Measurements from ENCODE around the gene XPO5. TPM values are rescaled to one million over a fixed set of nuclear protein-coding genes. Genes with fewer than 3 reads are reported as not detected.

The XPO5 gene
- total RNA-seq, 3 donors from 2014 or later: 24.0 to 29.4 (median 29.2) TPM

DNA sequence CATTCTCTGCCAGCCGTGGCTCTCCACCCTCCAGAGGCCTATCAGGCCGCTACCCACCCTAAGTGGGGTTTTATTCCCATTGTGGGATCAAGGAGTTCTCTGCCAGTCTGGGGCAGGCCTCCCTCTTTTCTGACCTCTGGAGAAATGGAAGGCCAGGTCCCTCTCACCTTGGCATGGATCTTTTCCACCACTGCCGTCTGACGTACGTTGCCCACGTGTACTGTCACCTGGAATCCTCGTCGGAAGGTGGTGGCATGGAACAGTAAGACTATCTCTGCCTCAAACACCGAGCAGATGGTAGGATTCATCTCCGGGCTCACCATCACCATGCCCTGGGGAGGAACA lies 46.0 kb upstream of the XPO5 start:
- intact Hi-C loops (cut with DNase I, micrococcal nuclease): no loop called here
- DNase-seq: no peak
- H3K4me1 ChIP-seq (ENCODE audit: low read depth): peaks cover under 1% of the 10 kb centered on the region
- no peak for ATAC-seq
- no peak overlapping the region for H3K4me3 ChIP-seq
- no peaks in the 10 kb centered on the region for H3K36me3 ChIP-seq (ENCODE audit: low read depth)
- no peaks in the 10 kb centered on the region for H3K9me3 ChIP-seq
- TF ChIP-seq, protein P1, sequence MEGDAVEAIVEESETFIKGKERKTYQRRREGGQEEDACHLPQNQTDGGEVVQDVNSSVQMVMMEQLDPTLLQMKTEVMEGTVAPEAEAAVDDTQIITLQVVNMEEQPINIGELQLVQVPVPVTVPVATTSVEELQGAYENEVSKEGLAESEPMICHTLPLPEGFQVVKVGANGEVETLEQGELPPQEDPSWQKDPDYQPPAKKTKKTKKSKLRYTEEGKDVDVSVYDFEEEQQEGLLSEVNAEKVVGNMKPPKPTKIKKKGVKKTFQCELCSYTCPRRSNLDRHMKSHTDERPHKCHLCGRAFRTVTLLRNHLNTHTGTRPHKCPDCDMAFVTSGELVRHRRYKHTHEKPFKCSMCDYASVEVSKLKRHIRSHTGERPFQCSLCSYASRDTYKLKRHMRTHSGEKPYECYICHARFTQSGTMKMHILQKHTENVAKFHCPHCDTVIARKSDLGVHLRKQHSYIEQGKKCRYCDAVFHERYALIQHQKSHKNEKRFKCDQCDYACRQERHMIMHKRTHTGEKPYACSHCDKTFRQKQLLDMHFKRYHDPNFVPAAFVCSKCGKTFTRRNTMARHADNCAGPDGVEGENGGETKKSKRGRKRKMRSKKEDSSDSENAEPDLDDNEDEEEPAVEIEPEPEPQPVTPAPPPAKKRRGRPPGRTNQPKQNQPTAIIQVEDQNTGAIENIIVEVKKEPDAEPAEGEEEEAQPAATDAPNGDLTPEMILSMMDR (IDR thresholded peaks at IDR 0.05): no peak

DNA sequence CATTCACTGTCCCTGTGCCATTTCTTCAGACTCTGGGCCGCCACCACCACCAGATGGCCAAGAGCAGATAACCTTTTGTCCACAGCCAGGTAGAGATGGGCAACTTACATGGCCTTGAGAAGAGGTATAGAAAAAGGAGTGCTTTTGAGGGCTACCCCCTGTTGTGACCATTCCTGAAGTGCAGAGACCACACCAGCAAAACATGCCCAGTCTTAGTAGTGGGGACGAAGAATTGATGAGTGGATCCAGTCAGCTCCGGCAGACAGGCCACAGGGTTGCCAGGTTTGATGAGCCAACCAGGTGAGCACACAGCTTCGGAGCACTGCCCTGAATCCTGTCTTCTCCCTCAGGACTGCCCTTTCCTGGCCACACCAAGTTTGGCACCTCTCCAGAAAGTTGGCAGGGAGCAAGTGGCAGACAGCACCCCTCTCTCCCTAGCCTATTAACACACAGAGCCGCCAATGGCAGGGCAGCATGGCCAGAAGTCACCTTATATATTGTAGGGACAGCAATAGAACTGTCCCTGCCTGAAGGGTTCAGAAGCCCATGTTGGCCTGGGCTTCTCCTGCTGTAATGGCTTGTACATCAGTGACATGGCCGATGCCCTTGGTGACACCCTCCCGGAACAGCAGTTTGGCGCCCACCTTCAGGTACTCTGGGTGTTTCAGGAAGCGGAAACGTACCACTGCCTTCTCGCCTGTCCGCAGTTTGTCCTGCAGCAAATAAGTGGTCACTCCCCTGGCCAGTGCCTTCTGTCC lies 45.4 kb upstream of the XPO5 start:
- no peaks in the 10 kb centered on the region for H3K36me3 ChIP-seq (ENCODE audit: low read depth)

DNA sequence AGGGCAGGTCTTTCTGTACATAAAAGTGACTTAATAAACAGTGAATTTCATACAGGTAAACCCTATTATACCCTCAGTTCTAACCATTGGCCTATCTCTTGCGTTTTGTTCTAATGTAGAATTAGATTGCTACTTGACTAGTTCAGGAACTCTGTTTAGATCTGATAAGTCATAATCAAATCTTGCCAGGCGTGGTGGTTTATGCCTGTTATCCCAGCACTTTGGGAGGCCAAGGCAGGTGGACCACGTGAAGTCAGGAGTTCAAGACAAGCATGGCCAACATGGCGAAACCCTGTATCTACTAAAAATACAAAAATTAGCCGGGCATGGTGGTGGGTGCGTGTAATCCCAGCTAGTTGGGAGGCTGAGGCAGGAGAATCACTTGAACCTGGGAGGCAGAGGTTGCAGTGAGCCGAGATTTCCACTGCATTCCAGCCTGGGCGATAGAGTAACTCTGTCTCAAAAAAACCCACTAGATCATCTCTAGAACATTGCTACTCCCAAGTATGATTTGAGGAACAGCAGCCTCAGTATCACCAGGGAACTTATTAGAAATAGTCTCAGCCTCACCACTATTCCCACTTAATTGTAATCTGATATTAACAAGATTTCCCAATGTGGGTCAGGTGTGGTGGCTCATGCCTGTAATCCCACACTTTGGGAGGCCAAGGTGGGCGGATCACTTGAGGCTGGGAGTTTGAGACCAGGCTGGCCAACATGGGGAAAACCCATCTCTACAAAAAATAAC lies 41.1 kb upstream of the XPO5 start:
- TF ChIP-seq, protein P1 (IDR thresholded peaks at IDR 0.05): no peak

More for the DNA sequence above, 45.4 kb upstream of the XPO5 start:
- Histone ChIP-seq H3K9me3 (no peaks in the 10 kb centered on the region), H3K4me1 (ENCODE audit: low read depth) (no peaks in the 10 kb centered on the region), H3K4me3 (no peak overlapping the region)
- DNase-seq (no peak), ATAC-seq (no peak)
- TF ChIP-seq, protein P1 (IDR thresholded peaks at IDR 0.05): no peak
- intact Hi-C loops (cut with DNase I, micrococcal nuclease): no loop called here

DNA sequence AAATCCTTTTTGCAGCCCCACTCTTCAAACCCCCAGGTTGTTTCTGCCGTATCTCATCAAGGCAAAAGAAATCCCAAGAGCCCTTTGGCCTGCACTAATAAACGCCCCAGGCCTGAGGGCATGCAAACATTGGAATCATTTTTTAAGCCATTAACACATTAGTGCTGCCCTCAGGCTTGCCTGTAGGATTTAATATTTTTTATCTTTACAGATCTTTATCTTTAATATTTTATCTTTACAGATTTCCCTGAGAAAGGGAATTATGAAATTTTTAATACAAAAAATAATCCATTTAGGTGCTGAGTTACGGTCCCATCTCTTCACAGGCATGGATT lies 38.5 kb upstream of the XPO5 start:
- H3K4me3 ChIP-seq: no peak overlapping the region
- no peak for ATAC-seq
- intact Hi-C loops (cut with DNase I, micrococcal nuclease): no loop called here
- TF ChIP-seq, protein P1 (IDR thresholded peaks at IDR 0.05): no peak
- no peaks in the 10 kb centered on the region for H3K9me3 ChIP-seq
- DNase-seq: no peak
- H3K36me3 ChIP-seq (ENCODE audit: low read depth): no peaks in the 10 kb centered on the region
- no peaks in the 10 kb centered on the region for H3K4me1 ChIP-seq (ENCODE audit: low read depth)

More for the DNA sequence above, 41.1 kb upstream of the XPO5 start:
- intact Hi-C loops (cut with DNase I, micrococcal nuclease): no loop called here
- no peak for ATAC-seq
- H3K4me3 ChIP-seq: no peak overlapping the region
- no peaks in the 10 kb centered on the region for H3K4me1 ChIP-seq (ENCODE audit: low read depth)
- DNase-seq: no peak
- no peaks in the 10 kb centered on the region for H3K36me3 ChIP-seq (ENCODE audit: low read depth)
- no peaks in the 10 kb centered on the region for H3K9me3 ChIP-seq

DNA sequence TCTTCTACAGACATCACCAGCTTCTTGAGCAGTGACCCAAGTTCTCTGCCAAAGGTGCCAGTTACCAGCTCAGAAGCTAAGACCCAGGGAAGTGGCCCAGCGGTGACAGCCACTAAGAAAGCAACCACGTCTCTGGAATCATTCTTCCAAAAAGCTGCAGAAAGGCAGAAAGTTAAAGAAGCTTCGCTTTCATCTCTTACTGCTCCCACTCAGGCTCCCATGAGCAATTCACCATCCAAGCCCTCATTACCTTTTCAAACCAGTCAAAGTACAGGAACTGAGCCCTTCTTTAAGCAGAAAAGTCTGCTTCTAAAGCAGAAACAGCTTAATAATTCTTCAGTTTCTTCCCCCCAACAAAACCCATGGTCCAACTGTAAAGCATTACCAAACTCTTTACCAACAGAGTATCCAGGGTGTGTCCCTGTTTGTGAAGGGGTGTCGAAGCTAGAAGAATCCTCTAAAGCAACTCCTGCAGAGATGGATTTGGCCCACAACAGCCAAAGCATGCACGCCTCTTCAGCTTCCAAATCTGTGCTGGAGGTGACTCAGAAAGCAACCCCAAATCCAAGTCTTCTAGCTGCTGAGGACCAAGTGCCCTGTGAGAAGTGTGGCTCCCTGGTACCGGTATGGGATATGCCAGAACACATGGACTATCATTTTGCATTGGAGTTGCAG lies 38.0 kb upstream of the XPO5 start:
- Histone ChIP-seq H3K36me3 (ENCODE audit: low read depth) (no peaks in the 10 kb centered on the region), H3K4me3 (no peak overlapping the region), H3K4me1 (ENCODE audit: low read depth) (no peaks in the 10 kb centered on the region), H3K9me3 (no peaks in the 10 kb centered on the region)
- intact Hi-C loops (cut with DNase I, micrococcal nuclease): no loop called here
- TF ChIP-seq, protein P1 (IDR thresholded peaks at IDR 0.05): no peak
- DNase-seq (no peak), ATAC-seq (no peak)
